ENCODE results near the gene FBXW5. TPM values are rescaled to one million over a fixed set of nuclear protein-coding genes. Genes with fewer than 3 reads are reported as not detected.
A peak's percentile ranks its signal among the peaks of the same experiment; 100 is the strongest.

The FBXW5 gene
- total RNA-seq, 2 donors from 2014 or later: 199 to 304 TPM

DNA sequence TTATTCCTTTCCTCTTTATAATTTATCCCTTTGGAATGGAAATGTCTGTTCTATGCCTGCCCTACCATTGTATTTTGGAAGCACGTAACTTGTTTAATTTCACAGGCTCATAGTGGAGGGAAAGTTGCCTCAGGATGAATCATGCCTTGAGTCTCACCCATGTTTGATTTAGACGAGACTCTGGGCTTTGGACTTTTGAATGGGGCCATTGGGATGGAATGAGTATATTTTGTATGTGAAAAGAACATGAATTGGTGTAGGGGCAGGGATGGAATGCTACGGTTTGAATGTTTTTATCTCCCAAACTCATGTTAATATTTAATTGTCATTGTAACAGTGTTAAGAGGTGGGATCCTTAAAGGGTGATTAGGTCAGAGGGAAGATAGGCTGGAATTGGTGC lies 10.3 kb downstream of the FBXW5 start:
- H3K36me3 ChIP-seq: no peaks in the 10 kb centered on the region
- no peaks in the 10 kb centered on the region for H3K9me3 ChIP-seq
- H3K27ac ChIP-seq: no peak overlapping the region
- no peaks in the 10 kb centered on the region for H3K27me3 ChIP-seq (replicated peaks; ENCODE audit: insufficient read depth)
- H3K4me3 ChIP-seq: no peak overlapping the region
- H3K4me1 ChIP-seq (replicated peaks): no peaks in the 10 kb centered on the region
- intact Hi-C loops (cut with DNase I): no loop called here
- no peak for DNase-seq (ENCODE audit: low spot score)
- no peak for TF ChIP-seq POLR2AphosphoS5 (IDR thresholded peaks at IDR 0.05)
- 88% methylated on average over 3 of the region's 3 CpGs for WGBS

DNA sequence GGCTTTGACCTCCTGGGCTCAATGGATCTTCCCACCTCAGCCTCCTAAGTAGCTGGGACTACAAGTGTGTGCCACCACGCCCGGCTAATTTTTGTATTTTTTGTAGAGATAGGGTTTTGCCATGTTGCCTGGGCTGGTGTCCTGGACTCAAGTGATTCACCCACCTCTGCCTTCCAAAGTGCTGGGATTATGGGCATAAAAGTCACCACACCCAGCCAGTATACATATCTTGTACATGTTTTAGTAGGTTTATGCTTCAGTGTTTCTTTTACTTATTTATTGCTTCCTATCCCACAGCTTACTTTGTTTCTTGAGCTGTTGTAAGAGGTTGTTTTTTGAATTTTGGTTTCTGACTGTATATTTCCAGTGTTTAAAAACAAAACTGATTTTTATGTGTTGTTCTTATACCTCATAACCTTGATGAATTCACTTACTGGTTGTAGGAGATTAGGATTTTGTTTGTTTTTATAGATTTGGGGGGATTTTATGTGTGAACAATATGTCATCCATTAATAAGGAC lies 12.9 kb downstream of the FBXW5 start:
- intact Hi-C loops (cut with DNase I): no loop called here
- Histone ChIP-seq H3K4me1 (replicated peaks) (no peaks in the 10 kb centered on the region), H3K27ac (no peak overlapping the region), H3K27me3 (replicated peaks; ENCODE audit: insufficient read depth) (no peaks in the 10 kb centered on the region), H3K9me3 (no peaks in the 10 kb centered on the region), H3K4me3 (no peak overlapping the region), H3K36me3 (no peaks in the 10 kb centered on the region)
- TF ChIP-seq, protein P1, sequence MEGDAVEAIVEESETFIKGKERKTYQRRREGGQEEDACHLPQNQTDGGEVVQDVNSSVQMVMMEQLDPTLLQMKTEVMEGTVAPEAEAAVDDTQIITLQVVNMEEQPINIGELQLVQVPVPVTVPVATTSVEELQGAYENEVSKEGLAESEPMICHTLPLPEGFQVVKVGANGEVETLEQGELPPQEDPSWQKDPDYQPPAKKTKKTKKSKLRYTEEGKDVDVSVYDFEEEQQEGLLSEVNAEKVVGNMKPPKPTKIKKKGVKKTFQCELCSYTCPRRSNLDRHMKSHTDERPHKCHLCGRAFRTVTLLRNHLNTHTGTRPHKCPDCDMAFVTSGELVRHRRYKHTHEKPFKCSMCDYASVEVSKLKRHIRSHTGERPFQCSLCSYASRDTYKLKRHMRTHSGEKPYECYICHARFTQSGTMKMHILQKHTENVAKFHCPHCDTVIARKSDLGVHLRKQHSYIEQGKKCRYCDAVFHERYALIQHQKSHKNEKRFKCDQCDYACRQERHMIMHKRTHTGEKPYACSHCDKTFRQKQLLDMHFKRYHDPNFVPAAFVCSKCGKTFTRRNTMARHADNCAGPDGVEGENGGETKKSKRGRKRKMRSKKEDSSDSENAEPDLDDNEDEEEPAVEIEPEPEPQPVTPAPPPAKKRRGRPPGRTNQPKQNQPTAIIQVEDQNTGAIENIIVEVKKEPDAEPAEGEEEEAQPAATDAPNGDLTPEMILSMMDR (IDR thresholded peaks at IDR 0.05): no peak
- TF ChIP-seq POLR2A (IDR thresholded peaks at IDR 0.05) (no peak), POLR2AphosphoS5 (IDR thresholded peaks at IDR 0.05) (no peak)
- no peak for DNase-seq (ENCODE audit: low spot score)
- WGBS: 97% methylated on average over 2 of the region's 2 CpGs

DNA sequence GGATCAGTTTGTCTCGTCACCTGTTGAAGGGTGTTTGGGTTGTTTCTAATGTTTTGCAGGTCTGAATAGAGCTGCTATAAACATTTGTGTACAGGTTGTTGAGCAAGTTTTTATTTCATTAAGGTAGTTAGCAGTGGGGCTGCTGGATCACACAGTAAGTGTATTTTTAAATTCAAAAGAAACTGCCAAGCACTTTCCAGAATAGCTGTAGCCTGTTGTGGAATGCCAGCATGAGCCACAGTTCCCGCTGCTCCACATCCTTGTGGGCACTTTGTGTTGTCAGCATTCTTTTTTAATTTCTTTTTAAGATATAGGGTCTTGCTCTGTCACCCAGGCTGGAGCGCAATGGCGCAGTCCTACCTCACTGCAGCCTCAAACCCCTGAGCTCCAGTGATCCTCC lies 14.5 kb downstream of the FBXW5 start:
- Histone ChIP-seq H3K4me1 (replicated peaks) (no peaks in the 10 kb centered on the region), H3K36me3 (peaks cover 0 to 4% of the 10 kb centered on the region in 2 donors), H3K27ac (no peak overlapping the region), H3K4me3 (no peak overlapping the region), H3K27me3 (replicated peaks; ENCODE audit: insufficient read depth) (no peaks in the 10 kb centered on the region), H3K9me3 (no peaks in the 10 kb centered on the region)
- no peak for DNase-seq (ENCODE audit: low spot score)
- 95% methylated on average over 4 of the region's 4 CpGs for WGBS
- intact Hi-C loops (cut with DNase I): no loop called here
- TF ChIP-seq POLR2AphosphoS5 (IDR thresholded peaks at IDR 0.05): no peak

DNA sequence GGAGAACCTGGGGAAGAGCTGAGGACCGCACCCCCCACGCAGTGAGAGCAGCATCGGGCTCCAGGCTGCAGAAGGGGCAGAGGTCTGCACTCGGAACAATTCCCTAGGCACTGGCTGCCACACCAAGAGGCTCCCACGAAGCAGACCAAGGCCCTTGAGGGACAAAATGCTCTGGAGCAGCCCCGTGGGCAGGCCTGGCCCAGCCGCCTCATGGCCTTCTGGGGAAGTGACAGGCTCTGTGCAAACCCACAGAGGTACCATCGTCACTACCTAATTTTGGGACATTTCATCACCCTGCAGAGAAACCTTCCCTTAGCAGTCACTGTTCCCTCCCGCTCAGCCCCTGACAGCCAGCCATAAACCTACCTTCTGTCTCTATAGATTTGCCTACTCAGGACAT lies 15.9 kb downstream of the FBXW5 start:
- Histone ChIP-seq H3K36me3 (peaks cover 0 to 4% of the 10 kb centered on the region in 2 donors), H3K9me3 (no peaks in the 10 kb centered on the region), H3K4me1 (replicated peaks) (no peaks in the 10 kb centered on the region), H3K27ac (peak overlapping the region; percentile 24 to 35), H3K4me3 (no peak overlapping the region), H3K27me3 (replicated peaks; ENCODE audit: insufficient read depth) (no peaks in the 10 kb centered on the region)
- WGBS: 77% methylated on average over 9 of the region's 9 CpGs
- no peak for DNase-seq (ENCODE audit: low spot score)
- intact Hi-C loops (cut with DNase I): no loop called here
- no peak for TF ChIP-seq POLR2AphosphoS5 (IDR thresholded peaks at IDR 0.05)
- TF ChIP-seq, protein P1 (IDR thresholded peaks at IDR 0.05): no peak
- no peak for TF ChIP-seq POLR2A (IDR thresholded peaks at IDR 0.05)

DNA sequence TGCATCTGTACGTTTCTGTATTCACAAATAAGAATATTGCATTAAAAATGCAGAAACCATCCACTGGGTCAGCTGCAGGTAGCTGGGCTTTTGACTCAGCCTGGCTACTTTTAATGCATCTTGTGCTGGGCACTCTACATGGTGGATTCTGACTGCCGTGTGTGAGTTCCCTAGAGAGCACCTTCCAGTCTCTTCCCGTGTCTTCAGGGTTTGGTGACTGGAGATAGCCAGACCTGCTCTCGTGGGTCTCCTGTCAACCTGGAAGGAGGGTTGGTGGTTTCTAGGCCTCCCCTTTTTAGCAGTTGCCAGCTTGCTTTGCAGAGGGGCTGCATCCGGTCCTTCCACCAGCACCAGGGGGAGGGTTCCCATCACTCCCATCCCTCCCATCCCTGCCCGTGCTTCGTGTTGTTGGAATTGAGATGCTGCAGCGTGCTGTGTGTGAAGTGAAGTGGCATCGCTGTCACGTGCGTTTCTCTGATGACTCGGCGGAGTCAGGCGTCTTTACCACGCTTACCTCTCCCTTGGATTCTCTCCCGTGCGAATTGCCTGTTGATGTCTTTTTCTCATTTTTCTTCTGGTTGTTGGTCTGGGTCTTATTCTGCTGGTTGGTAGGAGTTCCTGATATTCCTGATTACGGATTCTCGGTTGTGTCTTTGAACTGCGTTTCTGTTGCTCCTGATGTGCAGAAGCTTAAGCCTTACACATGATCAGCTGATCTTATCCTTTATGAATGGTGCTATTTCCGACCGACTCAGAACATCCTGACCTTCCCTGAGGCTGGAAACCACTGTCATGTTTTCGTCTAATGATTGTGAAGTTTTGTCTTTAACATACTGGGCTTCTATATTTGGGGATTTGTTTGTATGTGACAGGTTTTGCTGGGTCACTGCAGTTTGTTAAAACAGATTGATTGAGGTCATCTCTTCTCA lies 16.9 kb downstream of the FBXW5 start:
- intact Hi-C loops (cut with DNase I): no loop called here
- TF ChIP-seq POLR2AphosphoS5 (IDR thresholded peaks at IDR 0.05): peak; percentile 19
- TF ChIP-seq, protein P1 (IDR thresholded peaks at IDR 0.05): no peak
- 76% methylated on average over 23 of the region's 23 CpGs for WGBS

More for the DNA sequence above, 16.9 kb downstream of the FBXW5 start:
- Histone ChIP-seq H3K36me3 (peaks cover 0 to 4% of the 10 kb centered on the region in 2 donors), H3K27ac (no peak overlapping the region), H3K4me3 (no peak overlapping the region), H3K4me1 (replicated peaks) (no peaks in the 10 kb centered on the region), H3K27me3 (replicated peaks; ENCODE audit: insufficient read depth) (no peaks in the 10 kb centered on the region), H3K9me3 (no peaks in the 10 kb centered on the region)
- no peak for DNase-seq (ENCODE audit: low spot score)

Data from prostate gland (tissue), 2 donors.